Measurements from ENCODE around the gene EHMT1.

GRCh38 chr9:137580954-137581322, 37.9 kb upstream of the EHMT1 start:
- TF ChIP-seq CTCF (IDR thresholded peaks at IDR 0.05) (no peak), POLR2A (IDR thresholded peaks at IDR 0.05) (no peak)

Measured in right lobe of liver (tissue), 4 donors.